IPS-18c (cell line): Measurements from ENCODE around the gene NDUFA9.

Experiments used
- H3K4me3 ChIP-seq: 2 replicates; pipeline ENCODE4 v1.7.0; 2013; ENCODE audit warnings: low read depth, mild to moderate bottlenecking, low read length, moderate library complexity; ENCODE audit not compliant: insufficient read depth
- H3K9me3 ChIP-seq: one replicate; pipeline ENCODE4 v1.6.1; 2013; ENCODE audit warnings: mild to moderate bottlenecking, low read length, moderate library complexity; ENCODE audit not compliant: control insufficient read depth, insufficient read depth

Gene NDUFA9

DNA sequence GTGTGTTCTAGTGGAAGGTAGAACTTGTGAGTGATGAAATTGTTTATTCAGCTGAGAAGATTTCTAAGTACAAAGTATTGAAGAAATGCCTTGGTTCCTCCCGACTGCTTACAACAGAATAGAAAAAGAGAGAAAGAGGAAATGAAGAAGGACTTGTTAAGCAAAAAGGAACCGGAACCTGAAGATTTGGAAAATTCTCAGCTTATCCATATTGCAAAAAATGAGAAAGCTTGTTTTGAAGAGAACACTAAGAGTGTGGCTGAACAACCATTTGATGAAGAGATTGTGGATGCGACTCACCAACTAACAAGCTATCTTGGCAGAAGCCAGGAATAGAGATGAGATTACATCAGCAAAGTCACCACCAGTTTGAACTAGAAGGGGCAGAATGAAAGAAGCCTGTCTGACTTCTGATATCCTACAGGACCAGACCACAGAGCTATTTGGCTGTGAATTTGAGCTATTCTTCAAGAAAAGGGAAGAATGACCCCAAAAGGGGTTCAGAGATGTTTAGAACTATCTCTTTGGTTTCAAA is 15.1 kb downstream of the NDUFA9 start:
- Histone ChIP-seq H3K4me3 (no peak overlapping the region), H3K9me3 (no peaks in the 10 kb centered on the region)

DNA sequence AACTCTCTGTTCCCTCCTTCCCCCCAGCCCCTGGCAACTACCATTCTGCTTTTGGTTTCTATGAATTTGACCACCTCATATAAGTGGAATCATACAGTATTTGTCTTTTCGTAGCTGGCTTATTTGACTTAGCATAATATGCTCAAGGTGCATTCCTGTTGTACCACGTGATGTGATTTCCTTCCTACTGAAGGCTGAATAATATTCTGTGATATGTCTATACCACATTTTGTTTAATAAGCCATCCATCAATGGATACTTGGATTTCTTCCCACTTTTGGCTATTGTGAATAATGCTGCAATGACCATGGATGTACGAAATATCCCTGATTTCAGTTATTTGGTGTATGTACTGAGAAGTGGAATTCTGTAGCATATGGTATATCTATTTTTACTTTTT is 16.3 kb downstream of the NDUFA9 start:
- H3K9me3 ChIP-seq = no peaks in the 10 kb centered on the region
- no peak overlapping the region for H3K4me3 ChIP-seq

DNA sequence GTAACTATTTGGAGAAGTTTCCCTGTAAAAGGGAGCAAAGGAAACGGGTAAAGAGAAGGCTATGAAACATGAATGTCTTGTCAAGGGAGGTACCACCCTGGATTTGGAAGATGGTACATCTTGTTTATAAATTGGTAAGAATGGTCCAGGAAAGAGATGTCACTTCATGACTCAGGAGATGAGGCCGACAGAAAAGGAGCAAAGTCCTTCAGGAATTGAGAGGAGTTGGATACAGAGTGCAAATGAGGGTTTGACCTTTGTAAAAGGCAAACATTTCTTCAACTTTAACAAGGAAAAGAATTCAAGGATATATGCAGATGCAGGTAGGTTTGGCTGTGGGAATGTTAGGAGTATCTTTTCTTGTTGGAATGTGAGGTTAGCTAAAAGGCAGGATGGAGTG is 30.8 kb downstream of the NDUFA9 start:
- Histone ChIP-seq H3K4me3 (no peak overlapping the region), H3K9me3 (no peaks in the 10 kb centered on the region)

DNA sequence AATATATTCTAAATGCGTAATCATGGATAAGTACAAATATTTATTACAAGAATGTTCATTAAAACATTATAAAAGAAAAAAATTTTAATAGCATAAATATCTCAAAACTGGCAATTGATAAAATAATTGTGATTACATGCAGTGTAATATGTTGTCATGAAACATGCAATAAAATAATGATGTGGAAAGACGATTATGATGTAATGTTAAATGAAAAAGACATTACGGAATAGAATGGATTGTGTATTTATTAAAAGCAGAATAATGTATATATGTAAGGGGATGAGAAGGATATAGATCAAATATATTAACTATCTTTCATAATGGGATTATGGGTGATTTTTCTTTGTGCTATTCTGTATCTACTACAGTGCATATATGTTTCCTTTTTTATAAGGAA is 32.8 kb downstream of the NDUFA9 start:
- Histone ChIP-seq H3K9me3 (no peaks in the 10 kb centered on the region), H3K4me3 (no peak overlapping the region)

DNA sequence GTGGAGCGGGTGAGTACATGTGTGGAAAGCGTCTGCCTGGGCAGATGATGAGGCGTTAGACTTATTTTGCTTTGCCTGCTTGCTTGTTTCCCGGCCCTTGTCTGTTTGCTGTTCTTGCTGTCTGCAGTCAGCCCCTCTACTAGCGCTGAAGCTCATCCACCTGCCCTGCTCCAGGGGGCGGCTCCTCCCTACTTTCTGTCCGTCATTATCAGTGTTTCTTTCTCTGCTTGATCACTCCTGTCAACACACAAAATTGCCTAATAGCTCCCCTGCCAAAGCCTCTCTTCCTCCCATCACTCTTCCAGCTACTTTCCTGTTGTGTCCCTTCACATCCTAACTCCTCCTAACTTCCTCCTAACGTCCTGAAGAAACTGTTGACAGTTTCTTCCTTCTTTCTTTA is 36.4 kb downstream of the NDUFA9 start:
- no peak overlapping the region for H3K4me3 ChIP-seq

DNA sequence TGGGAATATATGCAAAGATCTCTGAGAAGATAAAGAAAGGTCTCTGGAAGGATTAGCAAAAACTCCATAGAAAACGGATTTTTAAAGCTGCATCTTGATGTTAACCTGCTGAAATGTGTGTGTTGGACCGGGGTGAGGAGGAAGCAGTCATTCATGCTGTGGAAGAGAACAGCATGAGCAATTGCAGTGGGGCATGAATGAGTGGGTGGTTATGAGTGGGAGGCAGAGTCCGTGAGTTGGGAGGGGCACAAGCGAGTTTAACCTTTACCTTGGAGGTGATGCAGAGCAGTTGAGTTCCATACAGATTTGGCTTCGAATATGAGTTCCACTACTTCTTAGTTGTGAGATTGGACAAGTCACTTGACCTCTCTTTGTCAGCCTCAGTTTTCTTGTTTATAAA is 41.8 kb downstream of the NDUFA9 start:
- no peak overlapping the region for H3K4me3 ChIP-seq
- H3K9me3 ChIP-seq = no peaks in the 10 kb centered on the region

More for the DNA sequence above, 36.4 kb downstream of the NDUFA9 start:
- H3K9me3 ChIP-seq = no peaks in the 10 kb centered on the region
